Heart right ventricle (tissue), 16 donors: ENCODE measurements around the gene ATXN1. TPM values are rescaled to one million over a fixed set of nuclear protein-coding genes. Genes with fewer than 3 reads are reported as not detected.

ENCODE experiments used
- ATAC-seq, 8 donors: fragments of 200-7000 bp; cut with Tn5 transposase; one replicate each; pipeline ENCODE4 v1.9.1; 2020; ENCODE audit warnings: mild to moderate bottlenecking in 8 of 8, moderate library complexity in 8 of 8, moderate number of reproducible peaks in 1 of 8
- DNase-seq, 2 donors: peaks; one replicate each; pipeline ENCODE4 v3.0.0-alpha.2; 2020
- H3K27ac ChIP-seq, 10 donors: fragments of 200-600 bp; sonication (generic) in 2 of 10; one replicate each; pipeline versions ENCODE4 v1.5.0 to v1.8.0; 2020 to 2022; ENCODE audit warnings: mild to moderate bottlenecking in 3 of 10
- H3K27me3 ChIP-seq, 7 donors: fragments of 200-600 bp; one replicate each; pipeline ENCODE4 v1.8.0; 2021 to 2022; ENCODE audit warnings: mild to moderate bottlenecking in 2 of 7
- H3K36me3 ChIP-seq, 9 donors: fragments of 200-600 bp; sonication (generic) in 1 of 9; one replicate each; pipeline versions ENCODE4 v1.5.0 to v1.8.0; 2020 to 2022; ENCODE audit warnings: mild to moderate bottlenecking in 2 of 9
- H3K4me1 ChIP-seq, 9 donors: fragments of 200-600 bp; sonication (generic) in 1 of 9; one replicate each; pipeline versions ENCODE4 v1.5.0 to v1.8.0; 2020 to 2022; ENCODE audit warnings: mild to moderate bottlenecking in 4 of 9
- H3K4me3 ChIP-seq, 10 donors: fragments of 200-600 bp; sonication (generic) in 2 of 10; one replicate each; pipeline versions ENCODE4 v1.5.0 to v1.8.0; 2020 to 2022; ENCODE audit warnings: mild to moderate bottlenecking in 7 of 10, moderate library complexity in 2 of 10
- H3K9me3 ChIP-seq, 11 donors: fragments of 200-600 bp in 10 of 11; sonication (generic) in 2 of 11; one replicate each; pipeline versions ENCODE4 v1.5.0 to v1.8.0; 2013 to 2022; ENCODE audit warnings: mild to moderate bottlenecking in 2 of 11, control low read depth in 1 of 11, moderate library complexity in 1 of 11
- WGBS, 2 donors: extraction: QIAGEN DNeasy Blood & Tissue Kit; methylation state at CpG; one replicate each; pipeline ENCODE4 v1.1.7; 2013; ENCODE audit warnings: inconsistent platforms in 1 of 2; 5-methylcytosine and 5-hydroxymethylcytosine counted together
- intact Hi-C, 10 donors: fragments of 100-400 bp; cut with DNase I; formaldehyde crosslinking; loops; one replicate each; pipeline versions ENCODE4 v1.11.1 to v1.14.2; 2022
- polyA plus RNA-seq, 2 donors: library from polyadenylated mRNA; stranded (reverse); fragments of 200-250 nt; gene quantifications; one replicate each; pipeline ENCODE4 v1.2.3, GENCODE V29; 2013
- total RNA-seq, 10 donors: library from RNA; stranded (reverse); fragmentation: NEBNext Ultra II Directional in 3 of 10; extraction: Animal tissue kit (Norgen Biotek cat#: 25700) in 3 of 10; gene quantifications; one replicate each; pipeline versions ENCODE4 v1.2.1 to v1.2.4, GENCODE V29; 2021 to 2023
- TF ChIP-seq, protein P1 (sequence below), 9 donors: fragments of 200-600 bp; sonication (generic) in 2 of 9; IDR thresholded peaks; one replicate each; pipeline versions ENCODE4 v1.5.0 to v1.8.0; 2021 to 2022; ENCODE audit warnings: antibody characterized with exemption in 9 of 9, mild to moderate bottlenecking in 5 of 9, moderate library complexity in 1 of 9
- donor health status: Arrhythmogenic right ventricular cardiomyopathy.
- donor health status: ischemic (EF 13 %, LVEDD 7.1; RV severe dilation, severe dysfunction).
- donor health status: healthy with polysubstance abuse.
- donor health status: DM: no; HTN: yes; CAD: no.
- donor health status: DM: no; HTN: no; CAD: no.
- donor health status: ischemic (EF 25% LVEDD 6.9; RV normal size, moderate dysfunction).
- donor health status: ischemic (EF 25% LVEDD 5.7; RV mildly dilated, moderate dysfunction).
- donor health status: healthy.
- donor health status: DM: yes; HTN: yes; CAD: no.
- donor health status: Ischemic cardiomyopathy.
- donor health status: ischemic (EF 35%, LVEDD 5.7; RV mildly dilated, moderate dysfunction).
- donor health status: nonischemic (EF 11% LVEDD 7.7; RV severe dilation, severe dysfunction).
- donor health status: DM: yes; HTN: yes; CAD: no.
- donor health status: PGD.
- donor health status: ischemic (EF 29% LVEDD 5.4; RV normal size, mild dysfunction).
- donor health status: nonischemic (EF 23%, LVEDD 6.1; RV moderate dilation, normal function).

Gene ATXN1
- total and polyA plus RNA-seq, 12 donors = 4.1 to 46.5 (median 40.3) TPM

DNA sequence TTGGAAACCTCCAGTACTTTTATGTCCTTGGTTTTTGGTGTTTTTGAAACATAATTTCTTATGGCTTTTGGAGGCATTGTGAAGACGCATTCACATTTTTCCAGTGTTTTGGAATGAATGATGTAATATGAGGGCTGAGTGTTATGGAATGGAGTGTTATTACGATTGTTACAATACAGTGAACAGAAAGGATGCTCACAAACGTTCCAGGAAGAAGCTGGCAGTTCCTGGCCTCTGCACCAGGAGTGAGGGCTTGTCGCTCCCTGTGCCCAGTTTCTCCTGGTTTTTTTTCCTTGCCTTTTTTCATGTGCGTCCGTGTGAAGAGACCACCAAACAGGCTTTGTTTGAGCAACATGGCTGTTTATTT, 502.6 kb downstream of the ATXN1 start:
- Histone ChIP-seq H3K4me1 (peaks cover 0 to 21% (median 9%) of the 10 kb centered on the region in 9 donors), H3K27ac (peak overlapping the region in 9 of 10 donors; percentile 12 to 73 (median 66)), H3K9me3 (no peaks in the 10 kb centered on the region), H3K27me3 (no peaks in the 10 kb centered on the region), H3K36me3 (peaks cover 0 to 39% (median 4%) of the 10 kb centered on the region in 9 donors), H3K4me3 (no peak overlapping the region)
- TF ChIP-seq, protein P1, sequence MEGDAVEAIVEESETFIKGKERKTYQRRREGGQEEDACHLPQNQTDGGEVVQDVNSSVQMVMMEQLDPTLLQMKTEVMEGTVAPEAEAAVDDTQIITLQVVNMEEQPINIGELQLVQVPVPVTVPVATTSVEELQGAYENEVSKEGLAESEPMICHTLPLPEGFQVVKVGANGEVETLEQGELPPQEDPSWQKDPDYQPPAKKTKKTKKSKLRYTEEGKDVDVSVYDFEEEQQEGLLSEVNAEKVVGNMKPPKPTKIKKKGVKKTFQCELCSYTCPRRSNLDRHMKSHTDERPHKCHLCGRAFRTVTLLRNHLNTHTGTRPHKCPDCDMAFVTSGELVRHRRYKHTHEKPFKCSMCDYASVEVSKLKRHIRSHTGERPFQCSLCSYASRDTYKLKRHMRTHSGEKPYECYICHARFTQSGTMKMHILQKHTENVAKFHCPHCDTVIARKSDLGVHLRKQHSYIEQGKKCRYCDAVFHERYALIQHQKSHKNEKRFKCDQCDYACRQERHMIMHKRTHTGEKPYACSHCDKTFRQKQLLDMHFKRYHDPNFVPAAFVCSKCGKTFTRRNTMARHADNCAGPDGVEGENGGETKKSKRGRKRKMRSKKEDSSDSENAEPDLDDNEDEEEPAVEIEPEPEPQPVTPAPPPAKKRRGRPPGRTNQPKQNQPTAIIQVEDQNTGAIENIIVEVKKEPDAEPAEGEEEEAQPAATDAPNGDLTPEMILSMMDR (IDR thresholded peaks at IDR 0.05) = no peak
- intact Hi-C loops = no loop called here
- DNase-seq (no peak), ATAC-seq (peak in 3 of 8 donors; percentile 26 to 52 (median 49))
- 71 to 72% methylated on average over 6 of the region's 6 CpGs for WGBS, 2 donors

GRCh38 chr6:16257999-16258708, 503.1 kb downstream of the ATXN1 start:
- 39 to 56% methylated on average over 7 of the region's 7 CpGs for WGBS, 2 donors
- ATAC-seq (peak; percentile 55 to 97 (median 88)), DNase-seq (peak in 1 of 2 donors; percentile 41)
- Histone ChIP-seq H3K36me3 (peaks cover 0 to 39% (median 4%) of the 10 kb centered on the region in 9 donors), H3K4me3 (no peak overlapping the region), H3K27ac (peak overlapping the region in 9 of 10 donors; percentile 12 to 73 (median 66)), H3K9me3 (no peaks in the 10 kb centered on the region), H3K27me3 (no peaks in the 10 kb centered on the region), H3K4me1 (peaks cover 0 to 25% (median 9%) of the 10 kb centered on the region in 9 donors)
- intact Hi-C loops = no loop called here
- TF ChIP-seq, protein P1 (IDR thresholded peaks at IDR 0.05) = no peak

GRCh38 chr6:16256781-16257180, 504.5 kb downstream of the ATXN1 start:
- Histone ChIP-seq H3K4me3 (no peak overlapping the region), H3K4me1 (peaks cover 0 to 25% (median 12%) of the 10 kb centered on the region in 9 donors), H3K36me3 (peaks cover 0 to 51% (median 4%) of the 10 kb centered on the region in 9 donors), H3K27me3 (no peaks in the 10 kb centered on the region), H3K27ac (peak overlapping the region in 2 of 10 donors; percentile 19 to 20), H3K9me3 (no peaks in the 10 kb centered on the region)
- TF ChIP-seq, protein P1 (IDR thresholded peaks at IDR 0.05) = no peak
- DNase-seq (no peak), ATAC-seq (no peak)
- WGBS, 2 donors = 89 to 91% methylated on average over 2 of the region's 2 CpGs
- intact Hi-C loops = no loop called here

- ATAC-seq (no peak), DNase-seq (no peak)
- H3K4me1 ChIP-seq = peaks cover 0 to 25% (median 13%) of the 10 kb centered on the region in 9 donors
- WGBS, 2 donors = 95% methylated on average over 9 of the region's 9 CpGs
- no peak overlapping the region for H3K4me3 ChIP-seq
- intact Hi-C loops = no loop called here
- no peaks in the 10 kb centered on the region for H3K9me3 ChIP-seq
- H3K27ac ChIP-seq = no peak overlapping the region
- no peaks in the 10 kb centered on the region for H3K27me3 ChIP-seq
- H3K36me3 ChIP-seq = peaks cover 0 to 73% (median 4%) of the 10 kb centered on the region in 9 donors
- TF ChIP-seq, protein P1 (IDR thresholded peaks at IDR 0.05) = no peak
These were observed 506.7 kb downstream of the ATXN1 start for GRCh38 chr6:16254535-16254934.
